Measurements from ENCODE around the gene IRF2BPL. TPM values are rescaled to one million over a fixed set of nuclear protein-coding genes. Genes with fewer than 3 reads are reported as not detected.

IRF2BPL gene
- total and polyA plus RNA-seq, 12 donors: 6.5 to 104 (median 82.5) TPM

DNA sequence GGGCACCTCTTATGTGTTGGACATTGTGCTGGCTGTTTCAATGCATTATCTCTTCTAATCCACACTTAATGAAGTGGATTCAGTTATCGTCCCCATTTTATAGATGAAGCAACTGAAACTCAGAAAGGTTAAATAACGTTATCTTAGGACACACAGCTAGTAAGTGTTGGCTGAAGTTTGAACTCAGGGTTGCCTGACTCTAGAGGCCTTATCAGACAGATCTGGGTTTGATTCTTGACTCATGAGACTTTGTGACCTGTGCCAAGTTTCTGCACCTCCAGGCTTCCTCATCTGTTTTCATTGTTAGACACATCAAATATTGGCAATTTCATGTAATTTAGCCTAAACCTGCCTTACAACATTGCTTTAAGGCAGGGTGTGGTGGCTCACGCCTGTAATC, 18.2 kb upstream of the IRF2BPL start:
- no peaks in the 10 kb centered on the region for H3K9me3 ChIP-seq (replicated peaks in 1 of 3)
- peaks cover 55 to 70% of the 10 kb centered on the region in 2 donors for H3K4me1 ChIP-seq (replicated peaks in 1 of 2)
- H3K27ac ChIP-seq: peak overlapping the region in 3 of 5 donors; percentile 67 to 97 (median 96)
- no peak overlapping the region for H3K4me3 ChIP-seq
- DNase-seq: no peak
- 53 to 68% (median 56%) methylated on average over 3 of the region's 3 CpGs for WGBS, 4 donors
- no peaks in the 10 kb centered on the region for H3K36me3 ChIP-seq (replicated peaks in 1 of 2)
- H3K27me3 ChIP-seq: no peaks in the 10 kb centered on the region
- TF ChIP-seq, protein P1, sequence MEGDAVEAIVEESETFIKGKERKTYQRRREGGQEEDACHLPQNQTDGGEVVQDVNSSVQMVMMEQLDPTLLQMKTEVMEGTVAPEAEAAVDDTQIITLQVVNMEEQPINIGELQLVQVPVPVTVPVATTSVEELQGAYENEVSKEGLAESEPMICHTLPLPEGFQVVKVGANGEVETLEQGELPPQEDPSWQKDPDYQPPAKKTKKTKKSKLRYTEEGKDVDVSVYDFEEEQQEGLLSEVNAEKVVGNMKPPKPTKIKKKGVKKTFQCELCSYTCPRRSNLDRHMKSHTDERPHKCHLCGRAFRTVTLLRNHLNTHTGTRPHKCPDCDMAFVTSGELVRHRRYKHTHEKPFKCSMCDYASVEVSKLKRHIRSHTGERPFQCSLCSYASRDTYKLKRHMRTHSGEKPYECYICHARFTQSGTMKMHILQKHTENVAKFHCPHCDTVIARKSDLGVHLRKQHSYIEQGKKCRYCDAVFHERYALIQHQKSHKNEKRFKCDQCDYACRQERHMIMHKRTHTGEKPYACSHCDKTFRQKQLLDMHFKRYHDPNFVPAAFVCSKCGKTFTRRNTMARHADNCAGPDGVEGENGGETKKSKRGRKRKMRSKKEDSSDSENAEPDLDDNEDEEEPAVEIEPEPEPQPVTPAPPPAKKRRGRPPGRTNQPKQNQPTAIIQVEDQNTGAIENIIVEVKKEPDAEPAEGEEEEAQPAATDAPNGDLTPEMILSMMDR (IDR thresholded peaks at IDR 0.05): no peak
- no peak for TF ChIP-seq POLR2A (IDR thresholded peaks at IDR 0.05)
- intact Hi-C loops (cut with DNase I): no loop called here

DNA sequence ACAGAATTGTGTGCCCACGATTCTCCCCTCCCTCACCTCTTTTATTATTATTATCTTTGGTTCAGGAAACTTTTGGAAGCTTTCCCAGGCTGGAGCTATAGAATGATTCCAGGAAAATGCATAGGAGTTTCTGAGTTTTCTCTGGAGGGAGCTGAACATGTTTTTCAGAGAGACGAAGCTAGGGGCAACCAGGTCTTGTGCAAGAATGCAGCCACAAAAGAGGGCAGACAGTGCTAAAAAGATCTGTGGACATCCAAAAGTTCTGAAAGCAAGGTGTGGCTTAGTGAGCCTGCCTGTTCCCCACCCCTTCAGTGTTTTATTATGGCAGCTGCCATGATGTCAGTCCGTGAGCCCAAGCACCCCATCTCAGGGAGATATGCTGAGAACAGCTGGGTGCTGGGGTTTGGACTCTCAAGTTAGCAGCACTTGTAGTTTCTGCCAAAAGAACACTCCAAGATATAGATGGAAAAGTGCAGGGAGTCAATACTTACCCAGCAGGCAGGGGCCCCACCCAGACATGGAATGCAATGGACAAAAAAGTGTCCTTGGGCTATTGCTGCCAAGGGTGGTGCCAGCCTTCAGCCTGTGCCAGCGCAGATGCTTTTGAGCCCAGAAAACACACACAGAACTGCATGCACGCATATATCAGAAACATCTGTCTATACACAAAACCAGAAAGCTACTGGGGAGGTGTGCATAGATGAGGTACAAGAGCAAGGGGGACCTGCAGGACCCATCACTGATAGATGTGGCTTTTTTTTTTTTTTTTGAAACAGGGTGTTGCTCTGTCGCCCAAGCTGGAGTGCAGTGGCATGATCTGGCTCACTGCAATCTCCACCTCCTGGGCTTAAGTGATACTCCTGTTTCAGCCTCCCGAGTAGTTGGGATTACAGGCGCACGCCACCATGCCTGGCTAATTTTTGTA, 17.0 kb upstream of the IRF2BPL start:
- H3K27me3 ChIP-seq: no peaks in the 10 kb centered on the region
- H3K4me3 ChIP-seq: no peak overlapping the region
- peak overlapping the region in 4 of 5 donors; percentile 96 to 100 (median 96) for H3K27ac ChIP-seq
- peak in 5 of 7 donors; percentile 49 to 75 (median 70) for DNase-seq
- no peak for TF ChIP-seq POLR2A (IDR thresholded peaks at IDR 0.05)
- TF ChIP-seq, protein P1 (IDR thresholded peaks at IDR 0.05): no peak
- WGBS, 4 donors: 47 to 51% (median 50%) methylated on average over 9 of the region's 9 CpGs
- intact Hi-C loops (cut with DNase I): no loop called here
- no peaks in the 10 kb centered on the region for H3K36me3 ChIP-seq (replicated peaks in 1 of 2)
- H3K4me1 ChIP-seq (replicated peaks in 1 of 2): peaks cover 59 to 70% of the 10 kb centered on the region in 2 donors
- no peaks in the 10 kb centered on the region for H3K9me3 ChIP-seq (replicated peaks in 1 of 3)

DNA sequence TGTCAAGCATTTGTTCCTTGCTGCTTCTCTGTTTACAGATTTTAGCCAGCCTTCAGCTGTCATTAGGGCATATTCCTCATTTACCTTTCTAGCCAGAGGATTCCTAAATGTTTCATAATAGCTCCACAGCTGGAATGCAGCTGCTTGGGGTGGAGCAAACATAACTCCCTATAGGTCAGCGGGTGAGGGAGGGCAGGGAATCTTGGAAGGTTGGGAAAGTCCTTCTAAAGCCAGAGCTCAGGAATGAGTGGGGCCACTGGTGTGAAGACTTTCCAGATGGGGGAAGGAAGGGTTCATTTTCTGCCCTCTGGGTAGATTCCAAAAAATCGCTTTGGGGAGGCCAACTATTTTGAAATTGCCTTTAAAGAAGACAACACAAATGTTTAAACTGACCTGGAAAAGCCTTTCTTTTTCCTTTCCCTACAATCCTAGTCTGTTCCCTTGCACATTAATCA, 16.3 kb upstream of the IRF2BPL start:
- peaks cover 61 to 69% of the 10 kb centered on the region in 2 donors for H3K4me1 ChIP-seq (replicated peaks in 1 of 2)
- H3K36me3 ChIP-seq (replicated peaks in 1 of 2): no peaks in the 10 kb centered on the region
- TF ChIP-seq, protein P1 (IDR thresholded peaks at IDR 0.05): no peak
- TF ChIP-seq POLR2A (IDR thresholded peaks at IDR 0.05): no peak
- peak overlapping the region; percentile 96 to 100 (median 97) for H3K27ac ChIP-seq
- H3K9me3 ChIP-seq (replicated peaks in 1 of 3): no peaks in the 10 kb centered on the region
- intact Hi-C loops (cut with DNase I): no loop called here
- no peak overlapping the region for H3K4me3 ChIP-seq
- no peaks in the 10 kb centered on the region for H3K27me3 ChIP-seq
- DNase-seq: peak in 3 of 7 donors; percentile 54 to 81 (median 63)
- 25 to 37% (median 28%) methylated on average over 2 of the region's 2 CpGs for WGBS, 4 donors

DNA sequence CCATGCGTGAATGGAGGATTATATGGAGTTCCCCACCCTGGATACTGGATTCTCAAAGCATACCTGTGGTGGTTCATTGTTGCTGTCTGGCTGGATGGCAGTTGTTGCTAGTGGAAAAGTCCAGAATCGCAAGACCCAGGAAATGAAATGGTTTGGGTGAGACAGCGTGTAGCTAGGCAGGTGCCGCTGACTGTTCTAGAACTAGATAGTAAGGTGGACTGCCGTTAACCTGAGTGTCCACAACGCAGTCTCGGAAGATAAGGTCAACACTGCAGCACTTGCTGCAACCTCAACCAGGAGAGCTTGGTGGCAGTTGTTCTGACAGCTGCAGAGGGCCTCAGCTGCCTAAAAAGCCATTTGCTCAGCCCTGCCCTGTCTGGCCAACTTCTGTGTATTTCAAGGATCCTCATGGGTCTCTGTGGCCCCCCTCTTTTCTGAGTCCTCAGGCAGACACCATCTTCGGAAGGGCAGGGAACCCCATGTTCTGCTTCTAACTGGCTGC, 15.5 kb upstream of the IRF2BPL start:
- peaks cover 69 to 76% of the 10 kb centered on the region in 2 donors for H3K4me1 ChIP-seq (replicated peaks in 1 of 2)
- H3K27me3 ChIP-seq: no peaks in the 10 kb centered on the region
- intact Hi-C loops (cut with DNase I): no loop called here
- H3K36me3 ChIP-seq (replicated peaks in 1 of 2): no peaks in the 10 kb centered on the region
- peak in 2 of 7 donors; percentile 47 to 73 for DNase-seq
- no peaks in the 10 kb centered on the region for H3K9me3 ChIP-seq (replicated peaks in 1 of 3)
- H3K27ac ChIP-seq: peak overlapping the region; percentile 96 to 100 (median 97)
- no peak for TF ChIP-seq POLR2A (IDR thresholded peaks at IDR 0.05)
- TF ChIP-seq, protein P1 (IDR thresholded peaks at IDR 0.05): no peak
- 51 to 72% (median 67%) methylated on average over 8 of the region's 8 CpGs for WGBS, 4 donors
- no peak overlapping the region for H3K4me3 ChIP-seq

Data from adrenal gland (tissue), 12 donors.